Measurements from ENCODE around the gene LRRC3. TPM values are rescaled to one million over a fixed set of nuclear protein-coding genes. Genes with fewer than 3 reads are reported as not detected.

Gene LRRC3
- total RNA-seq, 4 donors from 2014 or later = 2.9 to 5.8 (median 3.2) TPM

DNA sequence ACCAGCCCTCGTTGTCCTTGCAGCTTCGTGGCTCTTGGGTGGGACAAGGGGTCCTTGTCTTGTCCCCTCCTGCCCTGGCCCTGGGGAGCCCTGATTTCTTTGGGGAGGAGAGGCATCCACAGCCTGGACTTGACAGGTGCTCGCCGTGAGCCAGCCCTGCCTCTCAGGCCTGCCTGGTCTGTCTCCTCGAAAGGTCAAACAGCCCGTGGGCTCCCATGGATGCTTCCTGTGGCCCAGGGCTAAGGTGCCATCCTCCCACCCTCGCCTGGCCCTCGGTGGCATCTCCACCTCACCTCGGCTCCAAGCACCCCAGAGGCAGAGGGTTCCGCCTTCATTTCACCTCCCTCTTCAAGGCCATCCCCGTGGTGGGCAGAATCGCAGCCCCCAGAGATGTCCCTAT lies 9.0 kb downstream of the LRRC3 start:
- DNase-seq (ENCODE audit: low spot score in 2 of 2) = no peak
- 86 to 89% methylated on average over 12 of the region's 12 CpGs for WGBS, 2 donors
- intact Hi-C loops (cut with DNase I; ENCODE audit: low total_unique reads) = no loop called here
- TF ChIP-seq POLR2A (IDR thresholded peaks at IDR 0.05) = no peak
- TF ChIP-seq, protein P1, sequence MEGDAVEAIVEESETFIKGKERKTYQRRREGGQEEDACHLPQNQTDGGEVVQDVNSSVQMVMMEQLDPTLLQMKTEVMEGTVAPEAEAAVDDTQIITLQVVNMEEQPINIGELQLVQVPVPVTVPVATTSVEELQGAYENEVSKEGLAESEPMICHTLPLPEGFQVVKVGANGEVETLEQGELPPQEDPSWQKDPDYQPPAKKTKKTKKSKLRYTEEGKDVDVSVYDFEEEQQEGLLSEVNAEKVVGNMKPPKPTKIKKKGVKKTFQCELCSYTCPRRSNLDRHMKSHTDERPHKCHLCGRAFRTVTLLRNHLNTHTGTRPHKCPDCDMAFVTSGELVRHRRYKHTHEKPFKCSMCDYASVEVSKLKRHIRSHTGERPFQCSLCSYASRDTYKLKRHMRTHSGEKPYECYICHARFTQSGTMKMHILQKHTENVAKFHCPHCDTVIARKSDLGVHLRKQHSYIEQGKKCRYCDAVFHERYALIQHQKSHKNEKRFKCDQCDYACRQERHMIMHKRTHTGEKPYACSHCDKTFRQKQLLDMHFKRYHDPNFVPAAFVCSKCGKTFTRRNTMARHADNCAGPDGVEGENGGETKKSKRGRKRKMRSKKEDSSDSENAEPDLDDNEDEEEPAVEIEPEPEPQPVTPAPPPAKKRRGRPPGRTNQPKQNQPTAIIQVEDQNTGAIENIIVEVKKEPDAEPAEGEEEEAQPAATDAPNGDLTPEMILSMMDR (IDR thresholded peaks at IDR 0.05) = no peak
- H3K4me3 ChIP-seq (ENCODE audit: low read depth, poor library complexity, severe bottlenecking) = no peak overlapping the region

GRCh38 chr21:44466351-44466954 lies 11.1 kb downstream of the LRRC3 start:
- intact Hi-C loops (cut with DNase I; ENCODE audit: low total_unique reads) = no loop called here
- H3K4me3 ChIP-seq (ENCODE audit: low read depth, poor library complexity, severe bottlenecking) = no peak overlapping the region
- no peak for TF ChIP-seq POLR2A (IDR thresholded peaks at IDR 0.05)
- TF ChIP-seq, protein P1 (IDR thresholded peaks at IDR 0.05) = no peak
- no peak for DNase-seq (ENCODE audit: low spot score in 2 of 2)
- 88 to 96% methylated on average over 16 of the region's 16 CpGs for WGBS, 2 donors

DNA sequence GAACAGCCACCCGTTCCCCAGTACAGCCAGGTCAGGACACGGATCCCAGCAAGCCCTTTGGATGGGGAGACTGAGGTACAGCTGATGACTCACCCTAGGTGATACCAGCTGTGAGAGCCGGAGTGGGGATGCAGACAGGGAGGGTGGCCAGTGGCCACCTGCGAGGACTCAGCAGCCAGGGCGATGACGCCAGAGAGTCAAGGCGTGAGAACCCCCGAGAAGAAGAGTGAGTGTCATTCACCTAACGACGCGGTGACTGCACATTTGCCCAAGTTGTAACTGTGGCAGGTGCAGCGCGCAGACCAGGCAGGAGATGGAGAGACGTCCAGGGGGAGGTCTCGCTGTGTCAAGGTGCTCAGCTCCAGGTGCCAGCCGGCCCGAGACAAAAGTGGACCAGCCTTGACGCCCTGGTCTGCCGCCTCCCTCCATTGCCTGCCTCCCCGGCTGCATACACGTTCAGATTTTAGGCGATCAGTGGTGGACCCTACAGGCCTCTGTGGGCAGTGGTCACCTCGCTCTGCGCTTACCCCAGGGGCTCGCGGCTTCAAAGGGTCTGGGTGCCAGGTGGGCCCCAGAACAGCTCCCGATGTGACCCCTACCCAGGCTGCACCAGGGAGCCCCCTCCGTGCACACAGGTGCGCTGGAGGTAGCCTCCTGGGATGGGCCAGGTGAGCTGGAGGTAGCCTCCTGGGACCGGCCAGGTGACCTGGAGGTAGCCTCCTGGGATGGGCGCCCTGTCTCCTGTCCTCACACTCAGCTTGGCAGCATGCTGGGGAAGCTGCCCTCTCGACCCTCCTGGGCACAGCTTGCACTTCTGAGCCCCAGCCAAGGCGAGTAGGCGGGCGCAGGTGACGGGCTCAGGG lies 11.9 kb downstream of the LRRC3 start:
- no peak for DNase-seq (ENCODE audit: low spot score in 2 of 2)
- WGBS, 2 donors = 94% methylated on average over 30 to 32 of the region's 36 CpGs
- TF ChIP-seq, protein P1 (IDR thresholded peaks at IDR 0.05) = no peak
- TF ChIP-seq POLR2A (IDR thresholded peaks at IDR 0.05) = no peak
- no peak overlapping the region for H3K4me3 ChIP-seq (ENCODE audit: low read depth, poor library complexity, severe bottlenecking)
- intact Hi-C loops (cut with DNase I; ENCODE audit: low total_unique reads) = no loop called here

DNA sequence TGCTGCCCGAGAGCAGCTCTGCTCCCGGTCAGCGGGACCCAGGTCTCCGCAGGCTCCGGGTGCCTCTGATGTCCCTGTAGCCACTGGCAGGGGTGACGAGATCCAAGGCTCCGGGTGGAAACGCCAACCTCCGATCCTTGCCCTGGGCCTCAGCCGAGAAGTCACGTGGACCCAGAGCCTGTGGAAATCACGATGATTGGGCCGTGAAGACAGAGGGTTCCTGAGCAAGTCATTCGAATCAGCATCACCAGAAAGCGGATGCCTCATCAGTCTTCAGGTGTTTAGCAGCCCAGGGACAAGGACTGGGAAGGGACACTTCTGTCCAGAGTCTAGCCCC lies 12.5 kb downstream of the LRRC3 start:
- WGBS, 2 donors = 95 to 96% methylated on average over 3 to 15 of the region's 15 CpGs
- no peak for TF ChIP-seq POLR2A (IDR thresholded peaks at IDR 0.05)
- TF ChIP-seq, protein P1 (IDR thresholded peaks at IDR 0.05) = no peak
- H3K4me3 ChIP-seq (ENCODE audit: low read depth, poor library complexity, severe bottlenecking) = no peak overlapping the region
- no peak for DNase-seq (ENCODE audit: low spot score in 2 of 2)
- intact Hi-C loops (cut with DNase I; ENCODE audit: low total_unique reads) = no loop called here

DNA sequence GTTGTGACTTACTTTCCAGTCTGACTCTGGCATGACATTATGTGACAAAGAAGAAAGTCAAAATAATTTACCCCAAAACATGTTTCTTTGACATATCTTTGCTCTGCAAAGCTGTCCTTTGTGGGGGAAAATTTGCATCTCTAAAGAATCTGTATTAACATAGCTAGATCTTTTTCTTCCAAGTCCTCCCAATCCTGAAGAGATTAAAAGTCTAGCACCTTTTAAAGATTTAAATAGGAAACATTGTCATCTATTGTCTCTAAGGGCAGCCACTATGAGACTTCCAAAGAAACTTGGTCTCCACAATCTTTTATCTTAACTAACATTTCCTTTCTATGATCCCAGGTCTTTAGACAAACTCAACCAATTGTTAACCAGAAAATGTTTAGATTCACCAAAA lies 16.0 kb downstream of the LRRC3 start:
- no peak for DNase-seq (ENCODE audit: low spot score in 2 of 2)
- TF ChIP-seq, protein P1 (IDR thresholded peaks at IDR 0.05) = no peak
- no peak overlapping the region for H3K4me3 ChIP-seq (ENCODE audit: low read depth, poor library complexity, severe bottlenecking)
- intact Hi-C loops (cut with DNase I; ENCODE audit: low total_unique reads) = no loop called here
